Kidney (tissue), 14 donors: ENCODE measurements around the gene TMEM271. TPM values are rescaled to one million over a fixed set of nuclear protein-coding genes. Genes with fewer than 3 reads are reported as not detected.
A peak's percentile ranks its signal among the peaks of the same experiment; 100 is the strongest.

ENCODE experiments used
- DNase-seq, 5 donors: peaks; one replicate each; pipeline ENCODE4 v3.0.0-alpha.2; 2013 to 2020
- FAIRE-seq: peaks from 2 replicates; lab custom pipeline; 2012; peaks lifted over from hg19 to GRCh38; lab: Jason Lieb, UNC
- H3K27ac ChIP-seq, 2 donors: one replicate each; pipeline ENCODE4 v1.7.0; 2013; ENCODE audit warnings: low read depth in 2 of 2, low read length in 2 of 2, inconsistent platforms in 1 of 2
- H3K27me3 ChIP-seq: one replicate; pipeline ENCODE4 v1.7.1; 2013; ENCODE audit warnings: low read length, inconsistent platforms; ENCODE audit not compliant: control insufficient read depth, insufficient read depth
- H3K36me3 ChIP-seq, 3 donors: one replicate each; pipeline versions ENCODE4 v1.7.0 to v1.7.1; 2013; ENCODE audit warnings: low read length in 3 of 3, control low read depth in 1 of 3, inconsistent platforms in 1 of 3; ENCODE audit not compliant: insufficient read depth in 3 of 3, control insufficient read depth in 2 of 3
- H3K4me1 ChIP-seq, 3 donors: one replicate each; pipeline versions ENCODE4 v1.7.0 to v1.7.1; 2013; ENCODE audit warnings: low read length in 3 of 3, inconsistent platforms in 1 of 3, low read depth in 1 of 3; ENCODE audit not compliant: control insufficient read depth in 2 of 3, insufficient read depth in 2 of 3
- H3K4me3 ChIP-seq, 3 donors: one replicate each; pipeline versions ENCODE4 v1.7.0 to v1.8.1; 2013; ENCODE audit warnings: low read length in 3 of 3, control low read depth in 1 of 3, inconsistent platforms in 1 of 3
- H3K9ac ChIP-seq, 3 donors: one replicate each; pipeline versions ENCODE4 v1.7.0 to v1.7.1; 2013; ENCODE audit warnings: low read length in 3 of 3, control low read depth in 1 of 3, inconsistent platforms in 1 of 3
- H3K9me3 ChIP-seq, 3 donors: one replicate each; pipeline versions ENCODE4 v1.7.0 to v1.7.1; 2013; ENCODE audit warnings: low read length in 3 of 3, control low read depth in 1 of 3, inconsistent platforms in 1 of 3; ENCODE audit not compliant: control insufficient read depth in 2 of 3, insufficient read depth in 1 of 3
- CTCF ChIP-seq: IDR thresholded peaks from 3 replicates; pipeline ENCODE4 v1.5.1; 2012; ENCODE audit warnings: mild to moderate bottlenecking, moderate library complexity, borderline replicate concordance; ENCODE audit not compliant: insufficient read depth; ENCODE audit errors: extremely low read depth
- intact Hi-C: fragments of 100-400 bp; cut with DNase I; formaldehyde crosslinking; loops from one replicate; pipeline ENCODE4 v1.11.1; 2022
- polyA plus RNA-seq: library from polyadenylated mRNA; stranded (reverse); fragments of 350-450 nt; fragmentation: Illumina TruSeq; extraction: RNeasy Lipid Tissue Mini Kit (QIAGEN cat#74804); gene quantifications from one replicate; pipeline ENCODE4 v1.2.3, GENCODE V29; 2014; ENCODE audit warnings: low read depth, low replicate concordance; ENCODE audit not compliant: insufficient read depth
- total RNA-seq: library from RNA; stranded (reverse); fragmentation: NEBNext Ultra II Directional; extraction: Animal tissue kit (Norgen Biotek cat#: 25700); gene quantifications from one replicate; pipeline ENCODE4 v1.2.1, GENCODE V29; 2021
- donor health status: control.
- donor health status: control.
- donor health status: control.
- donor health status: control.
- donor health status: control.
- donor health status: DM: yes; HTN: yes; CAD: no.
- donor health status: Normal renal cell carcinoma (clear cell type).

TMEM271 gene
- total and polyA plus RNA-seq, 2 donors from 2014 or later = not detected

GRCh38 chr4:561426-561825 is 14.7 kb downstream of the TMEM271 start:
- H3K36me3 ChIP-seq = no peaks in the 10 kb centered on the region
- DNase-seq (peak in 1 of 5 donors; percentile 46), FAIRE-seq (no peak)
- TF ChIP-seq CTCF = no peak
- H3K9me3 ChIP-seq = no peaks in the 10 kb centered on the region
- no peaks in the 10 kb centered on the region for H3K4me1 ChIP-seq
- H3K4me3 ChIP-seq = no peak overlapping the region
- H3K9ac ChIP-seq = no peak overlapping the region
- intact Hi-C loops = no loop called here
- no peaks in the 10 kb centered on the region for H3K27me3 ChIP-seq
- no peak overlapping the region for H3K27ac ChIP-seq

- FAIRE-seq = no peak
- Histone ChIP-seq H3K36me3 (no peaks in the 10 kb centered on the region), H3K4me1 (no peaks in the 10 kb centered on the region), H3K4me3 (no peak overlapping the region), H3K9ac (no peak overlapping the region), H3K27ac (no peak overlapping the region), H3K27me3 (no peaks in the 10 kb centered on the region), H3K9me3 (no peaks in the 10 kb centered on the region)
- no peak for TF ChIP-seq CTCF
- DNase-seq = peak in 1 of 5 donors; percentile 45
- intact Hi-C loops = no loop called here
These were observed 15.3 kb downstream of the TMEM271 start for GRCh38 chr4:560731-561291.

GRCh38 chr4:560061-560460 is 16.0 kb downstream of the TMEM271 start:
- no peaks in the 10 kb centered on the region for H3K4me1 ChIP-seq
- H3K36me3 ChIP-seq = no peaks in the 10 kb centered on the region
- no peak overlapping the region for H3K27ac ChIP-seq
- H3K4me3 ChIP-seq = no peak overlapping the region
- no peak for FAIRE-seq
- intact Hi-C loops = no loop called here
- H3K27me3 ChIP-seq = no peaks in the 10 kb centered on the region
- no peak for TF ChIP-seq CTCF
- no peak for DNase-seq
- no peaks in the 10 kb centered on the region for H3K9me3 ChIP-seq
- no peak overlapping the region for H3K9ac ChIP-seq
